Left ventricle myocardium inferior (tissue), 1 donor: ENCODE results near the gene PLBD1. TPM values are rescaled to one million over a fixed set of nuclear protein-coding genes. Genes with fewer than 3 reads are reported as not detected.

ENCODE experiments used
- DNase-seq: peaks from one replicate; pipeline ENCODE4 v3.0.0-alpha.2; 2020
- H3K27ac ChIP-seq: fragments of 200-600 bp; replicated peaks from 2 replicates; pipeline ENCODE4 v1.8.0; 2021
- H3K27me3 ChIP-seq: fragments of 200-600 bp; 2 replicates; pipeline ENCODE4 v1.8.0; 2021; ENCODE audit warnings: low read depth
- H3K36me3 ChIP-seq: fragments of 200-600 bp; 2 replicates; pipeline ENCODE4 v1.8.0; 2021
- H3K4me1 ChIP-seq: fragments of 200-600 bp; 2 replicates; pipeline ENCODE4 v1.8.0; 2021
- H3K4me3 ChIP-seq: fragments of 200-600 bp; 2 replicates; pipeline ENCODE4 v1.8.0; 2021; ENCODE audit warnings: mild to moderate bottlenecking, moderate library complexity
- H3K9me3 ChIP-seq: fragments of 200-600 bp; replicated peaks from 2 replicates; pipeline ENCODE4 v1.8.0; 2021
- CTCF ChIP-seq: fragments of 200-600 bp; IDR thresholded peaks from 2 replicates; pipeline ENCODE4 v1.8.0; 2021; ENCODE audit warnings: antibody characterized with exemption, mild to moderate bottlenecking, borderline replicate concordance
- intact Hi-C: fragments of 100-400 bp; cut with micrococcal nuclease; formaldehyde crosslinking; loops from one replicate; pipeline ENCODE4 v1.11.0; 2022
- total RNA-seq: library from RNA; stranded (reverse); fragmentation: NEBNext Ultra II Directional; extraction: Animal tissue kit (Norgen Biotek cat#: 25700); gene quantifications from one replicate; pipeline ENCODE4 v1.2.1, GENCODE V29; 2021
- donor health status: DM: no; HTN: yes; CAD: no; lungs with severe emphysema.

The PLBD1 gene
- total RNA-seq, 1 donor from 2014 or later: 29.1 TPM

- Histone ChIP-seq H3K27ac (no peak overlapping the region), H3K36me3 (no peaks in the 10 kb centered on the region), H3K4me1 (peaks cover 33% of the 10 kb centered on the region), H3K9me3 (no peaks in the 10 kb centered on the region), H3K4me3 (no peak overlapping the region), H3K27me3 (no peaks in the 10 kb centered on the region)
- intact Hi-C loops: no loop called here
- TF ChIP-seq CTCF: no peak
- DNase-seq: no peak
These were observed 9.2 kb downstream of the PLBD1 start for GRCh38 chr12:14558473-14558959.

- H3K27ac ChIP-seq: no peak overlapping the region
- TF ChIP-seq CTCF: no peak
- DNase-seq: no peak
- peaks cover 39% of the 10 kb centered on the region for H3K4me1 ChIP-seq
- H3K9me3 ChIP-seq: no peaks in the 10 kb centered on the region
- intact Hi-C loops: no loop called here
- H3K36me3 ChIP-seq: no peaks in the 10 kb centered on the region
- H3K27me3 ChIP-seq: no peaks in the 10 kb centered on the region
- no peak overlapping the region for H3K4me3 ChIP-seq
These were observed 9.7 kb downstream of the PLBD1 start for GRCh38 chr12:14557966-14558365.

GRCh38 chr12:14554281-14555007 is 13.2 kb downstream of the PLBD1 start:
- intact Hi-C loops: no loop called here
- Histone ChIP-seq H3K27me3 (no peaks in the 10 kb centered on the region), H3K27ac (peak overlapping the region; percentile 89), H3K4me1 (peaks cover 35% of the 10 kb centered on the region), H3K4me3 (peak overlapping the region; percentile 47), H3K9me3 (no peaks in the 10 kb centered on the region), H3K36me3 (no peaks in the 10 kb centered on the region)
- peak; percentile 88 for DNase-seq
- peak; percentile 34 for TF ChIP-seq CTCF

- Histone ChIP-seq H3K36me3 (no peaks in the 10 kb centered on the region), H3K4me3 (no peak overlapping the region), H3K27ac (no peak overlapping the region), H3K9me3 (no peaks in the 10 kb centered on the region), H3K27me3 (no peaks in the 10 kb centered on the region), H3K4me1 (peaks cover 14% of the 10 kb centered on the region)
- DNase-seq: no peak
- intact Hi-C loops: no loop called here
- TF ChIP-seq CTCF: no peak
These were observed 19.1 kb downstream of the PLBD1 start for GRCh38 chr12:14548609-14549008.

GRCh38 chr12:14547571-14547970 is 20.1 kb downstream of the PLBD1 start:
- peaks cover 4% of the 10 kb centered on the region for H3K4me1 ChIP-seq
- H3K4me3 ChIP-seq: no peak overlapping the region
- no peaks in the 10 kb centered on the region for H3K27me3 ChIP-seq
- no peaks in the 10 kb centered on the region for H3K9me3 ChIP-seq
- intact Hi-C loops: no loop called here
- no peak for TF ChIP-seq CTCF
- H3K27ac ChIP-seq: no peak overlapping the region
- H3K36me3 ChIP-seq: no peaks in the 10 kb centered on the region
- DNase-seq: no peak
